ENCODE results near the gene HAP1. TPM values are rescaled to one million over a fixed set of nuclear protein-coding genes. Genes with fewer than 3 reads are reported as not detected.
"Not testable (repeated sequence)": the region's sequence is repeated elsewhere in the genome, so short reads cannot be mapped to it uniquely, and the experiment has no call there.

HAP1 gene
- total RNA-seq, 1 donor from 2014 or later: 0.11 TPM

- no peaks in the 10 kb centered on the region for H3K27me3 Mint-ChIP-seq
- peaks cover 3% of the 10 kb centered on the region for H3K36me3 Mint-ChIP-seq (ENCODE audit: low read depth)
- ChIA-PET CTCF (interaction anchor here (1.1 to 6.3 kb wide), 5 partner anchors 11 to 16 kb away, joined by 8 to 71 read pairs (median 17); partner anchors contain the start of gene EIF1), POLR2A (interaction anchor here (0.6 to 8.5 kb wide), 9 partner anchors 12 to 1361 kb away, joined by 3 to 421 read pairs (median 4); partner anchors contain the start of genes ATP6V0A1, EIF1 and JUP)
- H3K27ac Mint-ChIP-seq: peak overlapping the region; percentile 91
- H3K4me1 Mint-ChIP-seq: peaks cover 45% of the 10 kb centered on the region
- H3K4me3 Mint-ChIP-seq: peak overlapping the region; percentile 80
- ATAC-seq (ENCODE audit: low read depth) (peak; percentile 57), DNase-seq (no peak)
- intact Hi-C loops (cut with micrococcal nuclease): no loop called here
- peaks cover 4% of the 10 kb centered on the region for H3K9me3 Mint-ChIP-seq
- TF ChIP-seq CTCF (IDR thresholded peaks at IDR 0.05): no peak
Measured at GRCh38 chr17:41678907-41679739, 55.3 kb downstream of the HAP1 start.

- Mint-ChIP-seq H3K9me3 (peaks cover 4% of the 10 kb centered on the region), H3K4me1 (peaks cover 45% of the 10 kb centered on the region), H3K27ac (peak overlapping the region; percentile 91), H3K27me3 (no peaks in the 10 kb centered on the region), H3K4me3 (peak overlapping the region; percentile 80), H3K36me3 (ENCODE audit: low read depth) (peaks cover 3% of the 10 kb centered on the region)
- intact Hi-C loops (cut with micrococcal nuclease): no loop called here
- ATAC-seq (ENCODE audit: low read depth) (peak; percentile 15), DNase-seq (no peak)
- ChIA-PET CTCF (interaction anchor here (1.1 to 6.3 kb wide), 6 partner anchors 10 to 17 kb away, joined by 8 to 71 read pairs (median 16); partner anchors contain the start of gene EIF1), POLR2A (interaction anchor here (0.6 to 8.5 kb wide), 13 partner anchors 9 to 1360 kb away, joined by 3 to 421 read pairs (median 4); partner anchors contain the start of genes ATP6V0A1, EIF1 and JUP)
- no peak for TF ChIP-seq CTCF (IDR thresholded peaks at IDR 0.05)
Measured at GRCh38 chr17:41678411-41678906, 56.0 kb downstream of the HAP1 start.

- Mint-ChIP-seq H3K4me1 (peaks cover 48% of the 10 kb centered on the region), H3K27ac (peak overlapping the region; percentile 90)
- intact Hi-C loops (cut with micrococcal nuclease): loop anchor here (1.0 kb wide), 3 partner anchors 10 to 1354 kb away; partner anchors contain the start of gene EIF1
Measured at GRCh38 chr17:41676058-41676419, 58.4 kb downstream of the HAP1 start.

GRCh38 chr17:41675157-41676057, 59.0 kb downstream of the HAP1 start:
- Mint-ChIP-seq H3K4me3 (peak overlapping the region; percentile 74), H3K4me1 (peaks cover 49% of the 10 kb centered on the region), H3K27ac (peak overlapping the region; percentile 90)
- not testable (repeated sequence) for H3K36me3 Mint-ChIP-seq (ENCODE audit: low read depth); DNase-seq; H3K9me3 Mint-ChIP-seq; H3K27me3 Mint-ChIP-seq; ATAC-seq (ENCODE audit: low read depth)
- POLR2A ChIA-PET: interaction anchor here (0.5 to 8.5 kb wide), 7 partner anchors 8 to 1095 kb away, joined by 3 to 421 read pairs (median 6); partner anchors contain the start of genes EIF1 and KRT20
- CTCF ChIA-PET: interaction anchor here (0.7 to 6.3 kb wide), 5 partner anchors 8 to 21 kb away, joined by 3 to 71 read pairs (median 9); partner anchors contain the start of gene EIF1
- intact Hi-C loops (cut with micrococcal nuclease): loop anchor here (1.0 kb wide), 3 partner anchors 9 to 1353 kb away; partner anchors contain the start of gene EIF1

More at GRCh38 chr17:41676058-41676419, 58.4 kb downstream of the HAP1 start:
- peaks cover 4% of the 10 kb centered on the region for H3K9me3 Mint-ChIP-seq
- ChIA-PET CTCF (interaction anchor here (0.7 to 6.3 kb wide), 5 partner anchors 8 to 20 kb away, joined by 3 to 71 read pairs (median 9); partner anchors contain the start of gene EIF1), POLR2A (interaction anchor here (0.5 to 8.5 kb wide), 7 partner anchors 8 to 1096 kb away, joined by 3 to 421 read pairs (median 6); partner anchors contain the start of genes EIF1 and KRT20)
- DNase-seq (no peak), ATAC-seq (ENCODE audit: low read depth) (no peak)
- peak overlapping the region; percentile 74 for H3K4me3 Mint-ChIP-seq
- H3K27me3 Mint-ChIP-seq: no peaks in the 10 kb centered on the region
- H3K36me3 Mint-ChIP-seq (ENCODE audit: low read depth): peaks cover 3% of the 10 kb centered on the region
- TF ChIP-seq CTCF (IDR thresholded peaks at IDR 0.05): no peak

Other genes starting within 250 kb of the HAP1 start
- gene KRT36, start 244.7 kb downstream of the HAP1 start, total RNA-seq: not detected in 2 replicates
- not detected in 2 replicates for gene KRT13, start 229.0 kb downstream of the HAP1 start, total RNA-seq
- not detected in 2 replicates for gene KRT15, start 215.8 kb downstream of the HAP1 start, total RNA-seq
- gene KRT19, start 206.3 kb downstream of the HAP1 start, total RNA-seq: not detected in 2 replicates
- not detected in 2 replicates for gene KRT9, start 162.6 kb downstream of the HAP1 start, total RNA-seq
- not detected in 2 replicates for gene KRT14, start 147.7 kb downstream of the HAP1 start, total RNA-seq
- not detected in 2 replicates for gene KRT16, start 121.9 kb downstream of the HAP1 start, total RNA-seq
- gene KRT17, start 110.1 kb downstream of the HAP1 start, total RNA-seq: not detected in 2 replicates
- gene EIF1, start 45.8 kb downstream of the HAP1 start, total RNA-seq: 843 and 900 TPM in 2 replicates
- gene GAST, start 22.3 kb downstream of the HAP1 start, total RNA-seq: not detected in 2 replicates
- 27.3 and 31.1 TPM in 2 replicates for gene JUP, start 52.1 kb upstream of the HAP1 start, total RNA-seq
- gene P3H4, start 77.3 kb upstream of the HAP1 start, total RNA-seq: 0.76 and 1.9 TPM in 2 replicates
- gene FKBP10, start 78.4 kb upstream of the HAP1 start, total RNA-seq: 0.54 and 0.86 TPM in 2 replicates
- 38.7 and 41.0 TPM in 2 replicates for gene NT5C3B, start 101.6 kb upstream of the HAP1 start, total RNA-seq
- not detected in 2 replicates for gene KLHL10, start 103.2 kb upstream of the HAP1 start, total RNA-seq
- gene KLHL11, start 130.8 kb upstream of the HAP1 start, total RNA-seq: 13.6 and 17.3 TPM in 2 replicates
- gene ACLY, start 184.3 kb upstream of the HAP1 start, total RNA-seq: 133 and 143 TPM in 2 replicates
- gene ODAD4, start 196.0 kb upstream of the HAP1 start, total RNA-seq: 0.56 and 1.1 TPM in 2 replicates
- 47.2 and 48.0 TPM in 2 replicates for gene CNP, start 232.2 kb upstream of the HAP1 start, total RNA-seq